HepG2 (cell line): ENCODE results near the gene DLX4. TPM values are rescaled to one million over a fixed set of nuclear protein-coding genes. Genes with fewer than 3 reads are reported as not detected.
A peak's percentile ranks its signal among the peaks of the same experiment; 100 is the strongest.

Experiments
- AGO2 ChIP-seq: fragments of 200-400 bp; formaldehyde crosslinking; optimal IDR thresholded peaks from 2 replicates; pipeline ENCODE3; 2017; ENCODE audit warnings: mild to moderate bottlenecking, low read depth, low read length, moderate library complexity
- ATF6 ChIP-seq: sonication (generic); formaldehyde crosslinking; conservative IDR thresholded peaks from 2 replicates; pipeline ENCODE4 v1.4.0; 2020; ENCODE audit warnings: missing genetic modification reagents
- DNMT1 ChIP-seq: sonication (generic); formaldehyde crosslinking; IDR thresholded peaks from 2 replicates; pipeline ENCODE4 v1.5.1; 2020; ENCODE audit warnings: mild to moderate bottlenecking, missing genetic modification reagents
- ETV5 ChIP-seq: IDR thresholded peaks from 2 replicates; pipeline ENCODE4 v1.6.1; 2018; ENCODE audit warnings: missing biosample characterization, missing genetic modification reagents, inconsistent platforms, borderline replicate concordance
- FOXP4 ChIP-seq: sonication (generic); formaldehyde crosslinking; IDR thresholded peaks from 2 replicates; pipeline ENCODE4 v1.4.0; 2020; ENCODE audit warnings: missing genetic modification reagents
- HMG20B ChIP-seq: conservative IDR thresholded peaks from 2 replicates; pipeline ENCODE4 v1.6.1; 2016; ENCODE audit warnings: missing genetic modification reagents, missing compliant biosample characterization
- NFE2 ChIP-seq: sonication (generic); formaldehyde crosslinking; IDR thresholded peaks from 2 replicates; pipeline ENCODE4 v1.4.0; 2020; ENCODE audit warnings: missing genetic modification reagents
- POLR2A ChIP-seq, 2 experiments: IDR thresholded peaks; 2 replicates each; pipeline ENCODE4 v1.6.1; 2011; ENCODE audit warnings: low read depth in 2 of 2, low read length in 2 of 2, mild to moderate bottlenecking in 1 of 2, moderate library complexity in 1 of 2; ENCODE audit not compliant: insufficient read depth in 1 of 2
- SMARCC2 ChIP-seq: fragments of 450-650 bp; IDR thresholded peaks from 2 replicates; pipeline ENCODE4 v1.6.1; 2017; ENCODE audit warnings: antibody characterized with exemption, mild to moderate bottlenecking
- TEAD3 ChIP-seq: optimal IDR thresholded peaks from 2 replicates; pipeline ENCODE3; 2016; ENCODE audit warnings: borderline replicate concordance
- TRAFD1 ChIP-seq: sonication (generic); formaldehyde crosslinking; IDR thresholded peaks from 2 replicates; pipeline ENCODE4 v1.5.1; 2020; ENCODE audit warnings: missing genetic modification reagents, mild to moderate bottlenecking, borderline replicate concordance
- XBP1 ChIP-seq: sonication (generic); formaldehyde crosslinking; IDR thresholded peaks from 2 replicates; pipeline ENCODE4 v1.5.0; 2020; ENCODE audit warnings: missing genetic modification reagents
- YEATS2 ChIP-seq: sonication (generic); formaldehyde crosslinking; IDR thresholded peaks from 2 replicates; pipeline ENCODE4 v1.4.0; 2020; ENCODE audit warnings: missing genetic modification reagents, borderline replicate concordance
- ZNF230 ChIP-seq: sonication (generic); formaldehyde crosslinking; IDR thresholded peaks from 2 replicates; pipeline ENCODE4 v1.4.0; 2020; ENCODE audit warnings: mild to moderate bottlenecking, missing genetic modification reagents
- ZNF546 ChIP-seq: sonication (generic); formaldehyde crosslinking; conservative IDR thresholded peaks from 2 replicates; pipeline ENCODE4 v1.8.1; 2023; ENCODE audit warnings: mild to moderate bottlenecking, missing genetic modification reagents
- ZNF609 ChIP-seq: sonication (generic); formaldehyde crosslinking; IDR thresholded peaks from 2 replicates; pipeline ENCODE4 v1.4.0; 2020; ENCODE audit warnings: mild to moderate bottlenecking, missing genetic modification reagents, borderline replicate concordance
- polyA plus RNA-seq, 8 experiments: library from polyadenylated mRNA; depleted of rRNA in 3 of 8; stranded (reverse) in 7 of 8; unstranded in 1 of 8; fragments of >200 nt; fragmentation: Illumina TruSeq in 4 of 8; extraction: Trizol in 4 of 8; gene quantifications; 2 replicates each; pipeline versions ENCODE4 v1.2.1 to v1.2.3, GENCODE V29; 2011 to 2016; ENCODE audit warnings: low read depth in 4 of 8, missing spikeins in 1 of 8, mixed read lengths in 1 of 8; ENCODE audit not compliant: insufficient read depth in 1 of 8
- total RNA-seq, 5 experiments: library from RNA; depleted of rRNA; stranded (reverse); fragments of >200 nt; fragmentation: Illumina TruSeq; extraction: Trizol; gene quantifications; 2 replicates each; pipeline ENCODE4 v1.2.3, GENCODE V29; 2016; ENCODE audit warnings: low read depth in 1 of 5

Gene DLX4
- total and polyA plus RNA-seq, 2 of the 13 experiments (the other 11 are each of a cell fraction or from before 2014, with no cell fraction given) = 0.55 to 2.3 TPM

GRCh38 chr17:49968405-49969133 is 421 bp upstream of the DLX4 start (continued):
- TF ChIP-seq FOXP4 (peak; percentile 68), ZNF230 (0 out of 2 replicates have a peak, but pooled peaks have one; percentile 81), TRAFD1 (CRISPR knock-in tag) (no peak), TEAD3 (CRISPR knock-in tag) (peak; percentile 63), ATF6 (CRISPR knock-in tag) (no peak), DNMT1 (CRISPR knock-in tag) (no peak), YEATS2 (no peak; the same call in 1 of the 2 replicates), AGO2 (no peak), POLR2A (IDR thresholded peaks at IDR 0.05; ENCODE audit: insufficient read depth in 1 of 2, low read depth in 2 of 2, low read length in 2 of 2) (peak in 1 of 2 experiments; percentile 35; a peak in 1 of 4 replicates), ETV5 (peak; percentile 90), ZNF609 (CRISPR knock-in tag) (0 out of 2 replicates have a peak, but pooled peaks have one; percentile 13), HMG20B (CRISPR knock-in tag) (no peak), ZNF546 (CRISPR knock-in tag) (no peak), XBP1 (CRISPR knock-in tag) (no peak), SMARCC2 (no peak), NFE2 (no peak)
